Measurements from ENCODE around the gene NPLOC4. TPM values are rescaled to one million over a fixed set of nuclear protein-coding genes. Genes with fewer than 3 reads are reported as not detected.
A peak's percentile ranks its signal among the peaks of the same experiment; 100 is the strongest.

Gene NPLOC4
- total and polyA plus RNA-seq, 2 of the 13 experiments (the other 11 are each of a cell fraction or from before 2014, with no cell fraction given): 57.0 to 97.0 TPM

- 94% methylated on average over 5 of the region's 14 CpGs for WGBS (ENCODE audit: low lambda C conversion rate)
- intact Hi-C loops (cut with micrococcal nuclease; ENCODE audit: unreplicated experiment): no loop called here
- in situ Hi-C loops (cut with HindIII; ENCODE audit: extremely low pct_ligation_motif_present, low pct_unique_long_range_greater_than_20kb): no loop called here
- Histone ChIP-seq H3K4me2 (ENCODE audit: low read depth, low read length) (no peak overlapping the region), H3K27ac (ENCODE audit: extremely low read length, insufficient read depth, low read length) (no peak overlapping the region), H4K20me1 (ENCODE audit: insufficient read depth, low read length) (no peaks in the 10 kb centered on the region), H3K36me3 (replicated peaks in 1 of 2; ENCODE audit: control insufficient read depth in 1 of 2, insufficient read depth in 2 of 2, low read length in 2 of 2) (peaks cover 38 to 62% of the 10 kb centered on the region in 2 experiments), H2AFZ (ENCODE audit: low read length) (no peak overlapping the region), H3K9ac (ENCODE audit: insufficient read depth, low read depth, low read length) (no peak overlapping the region), H3K9me3 (ENCODE audit: low read length) (no peaks in the 10 kb centered on the region), H3K79me2 (ENCODE audit: insufficient read depth, low read length) (no peaks in the 10 kb centered on the region), H3K27me3 (ENCODE audit: control insufficient read depth in 1 of 2, insufficient read depth in 2 of 2, low read length in 2 of 2) (no peaks in the 10 kb centered on the region), H3K4me1 (ENCODE audit: insufficient read depth, low read length) (no peaks in the 10 kb centered on the region), H3K4me3 (replicated peaks in 1 of 3; ENCODE audit: insufficient read depth in 1 of 3, low read depth in 2 of 3, low read length in 3 of 3) (no peak overlapping the region)
- DNase-seq (ENCODE audit: low spot score): no peak
- BruUV-seq (replicated peaks): no TSS peak
- POLR2A ChIA-PET: interaction anchor here (1.8 kb wide), 1 partner anchor 9 kb away, joined by 7 read pairs; the partner anchor contains the start of gene FAAP100
- FAIRE-seq: no peak
- no peak for ATAC-seq
- CTCF ChIA-PET (ENCODE audit: low intra/inter-chr PET ratio, low total read pairs): no interaction called here
- TF ChIP-seq POLR2A (IDR thresholded peaks at IDR 0.05; ENCODE audit: insufficient read depth in 1 of 2, low read depth in 2 of 2, low read length in 2 of 2) (0 out of 4 replicates have a peak, but pooled peaks of 1 of the 2 experiments have one; percentile 2), ZNF292 (CRISPR knock-in tag; IDR thresholded peaks at IDR 0.05; ENCODE audit: borderline replicate concordance, low read depth) (no peak)
These were observed 93.6 kb downstream of the NPLOC4 start for GRCh38 chr17:81543339-81543675.

GRCh38 chr17:81542431-81543338, 94.2 kb downstream of the NPLOC4 start:
- DNase-seq (ENCODE audit: low spot score) (no peak), ATAC-seq (no peak), FAIRE-seq (no peak)
- no TSS peak for BruUV-seq (replicated peaks)
- H3K79me2 ChIP-seq (ENCODE audit: insufficient read depth, low read length): no peaks in the 10 kb centered on the region
- H3K4me1 ChIP-seq (ENCODE audit: insufficient read depth, low read length): no peaks in the 10 kb centered on the region
- no peaks in the 10 kb centered on the region for H3K9me3 ChIP-seq (ENCODE audit: low read length)
- TF ChIP-seq TCF12 (IDR thresholded peaks at IDR 0.05) (no peak), TCF12 (CRISPR knock-in tag; IDR thresholded peaks at IDR 0.05) (no peak), POLR2A (IDR thresholded peaks at IDR 0.05; ENCODE audit: insufficient read depth in 1 of 2, low read depth in 2 of 2, low read length in 2 of 2) (0 out of 4 replicates have a peak, but pooled peaks of 1 of the 2 experiments have one; percentile 22), ZNF367 (CRISPR knock-in tag; IDR thresholded peaks at IDR 0.05; ENCODE audit: borderline replicate concordance) (no peak)
- ChIA-PET POLR2A (interaction anchor here (1.8 kb wide), 1 partner anchor 9 kb away, joined by 7 read pairs; the partner anchor contains the start of gene FAAP100), CTCF (ENCODE audit: low intra/inter-chr PET ratio, low total read pairs) (no interaction called here)
- 90% methylated on average over 13 of the region's 15 CpGs for WGBS (ENCODE audit: low lambda C conversion rate)
- H3K9ac ChIP-seq (ENCODE audit: insufficient read depth, low read depth, low read length): no peak overlapping the region
- no peak overlapping the region for H3K4me2 ChIP-seq (ENCODE audit: low read depth, low read length)
- in situ Hi-C loops (cut with HindIII; ENCODE audit: extremely low pct_ligation_motif_present, low pct_unique_long_range_greater_than_20kb) (no loop called here), intact Hi-C loops (cut with micrococcal nuclease; ENCODE audit: unreplicated experiment) (no loop called here)
- H3K4me3 ChIP-seq (replicated peaks in 1 of 3; ENCODE audit: insufficient read depth in 1 of 3, low read depth in 2 of 3, low read length in 3 of 3): no peak overlapping the region
- no peaks in the 10 kb centered on the region for H4K20me1 ChIP-seq (ENCODE audit: insufficient read depth, low read length)
- H3K27me3 ChIP-seq (ENCODE audit: control insufficient read depth in 1 of 2, insufficient read depth in 2 of 2, low read length in 2 of 2): no peaks in the 10 kb centered on the region
- no peak overlapping the region for H3K27ac ChIP-seq (ENCODE audit: extremely low read length, insufficient read depth, low read length)
- no peak overlapping the region for H2AFZ ChIP-seq (ENCODE audit: low read length)
- H3K36me3 ChIP-seq (replicated peaks in 1 of 2; ENCODE audit: control insufficient read depth in 1 of 2, insufficient read depth in 2 of 2, low read length in 2 of 2): peaks cover 33 to 56% of the 10 kb centered on the region in 2 experiments

Data from HepG2 (cell line).